CD4-positive, alpha-beta T cell treated with Interleukin-10 for 1 hour (primary cell): ENCODE data around the gene COPZ1.

ENCODE experiments used
- DNase-seq: peaks from one replicate; pipeline ENCODE4 v3.0.0-alpha.2; 2020

The COPZ1 gene

GRCh38 chr12:54359762-54360351 lies 34.9 kb downstream of the COPZ1 start:
- DNase-seq, result no peak

- DNase-seq, result peak; percentile 50
Measured at GRCh38 chr12:54360717-54361456, 36.0 kb downstream of the COPZ1 start.

GRCh38 chr12:54363047-54363446 lies 38.1 kb downstream of the COPZ1 start:
- no peak for DNase-seq

- DNase-seq, result no peak
Measured at GRCh38 chr12:54363618-54364017, 38.7 kb downstream of the COPZ1 start.

GRCh38 chr12:54364413-54364812 lies 39.5 kb downstream of the COPZ1 start, which contains the start of gene GPR84:
GPR84 (minus strand) TSS chr12:54364486; CDS start chr12:54363851, 635 bp downstream.
- DNase-seq, result peak; percentile 29

GRCh38 chr12:54368025-54368708 lies 43.2 kb downstream of the COPZ1 start:
- no peak for DNase-seq

- peak; percentile 90 for DNase-seq
Measured at GRCh38 chr12:54368709-54369596, 44.0 kb downstream of the COPZ1 start.

- DNase-seq, result no peak
Measured at GRCh38 chr12:54369597-54370131, 44.7 kb downstream of the COPZ1 start.

GRCh38 chr12:54370171-54370730 lies 45.3 kb downstream of the COPZ1 start:
- DNase-seq, result peak; percentile 38

GRCh38 chr12:54371328-54372112 lies 46.6 kb downstream of the COPZ1 start:
- no peak for DNase-seq

GRCh38 chr12:54372113-54372806 lies 47.3 kb downstream of the COPZ1 start:
- no peak for DNase-seq

GRCh38 chr12:54373649-54374561 lies 49.0 kb downstream of the COPZ1 start:
- DNase-seq, result no peak

GRCh38 chr12:54374562-54375258 lies 49.8 kb downstream of the COPZ1 start:
- DNase-seq, result no peak

GRCh38 chr12:54375259-54375579 lies 50.3 kb downstream of the COPZ1 start:
- no peak for DNase-seq

- no peak for DNase-seq
Measured at GRCh38 chr12:54376596-54376995, 51.7 kb downstream of the COPZ1 start.

GRCh38 chr12:54377007-54377406 lies 52.1 kb downstream of the COPZ1 start:
- no peak for DNase-seq

- DNase-seq, result no peak
Measured at GRCh38 chr12:54377797-54378515, 53.0 kb downstream of the COPZ1 start.

GRCh38 chr12:54378796-54379397 lies 54.0 kb downstream of the COPZ1 start:
- DNase-seq, result peak; percentile 29
